Fibroblast of the aortic adventitia (primary cell): ENCODE measurements around the gene SERPINA6. TPM values are rescaled to one million over a fixed set of nuclear protein-coding genes. Genes with fewer than 3 reads are reported as not detected.

Source experiments
- DNase-seq: peaks from one replicate; pipeline ENCODE4 v3.0.0-alpha.2; 2010; ENCODE audit warnings: low read depth
- H3K4me3 ChIP-seq: 2 replicates; pipeline ENCODE4 v1.5.1; 2011; ENCODE audit warnings: low read depth, mild to moderate bottlenecking, control low read depth, low read length, moderate library complexity
- CTCF ChIP-seq: IDR thresholded peaks from 2 replicates; pipeline ENCODE4 v1.5.1; 2011; ENCODE audit warnings: mild to moderate bottlenecking, low read length, control low read depth, inconsistent platforms; ENCODE audit not compliant: insufficient read depth
- total RNA-seq: library from RNA; depleted of rRNA; stranded (reverse); fragments of >200 nt; gene quantifications from 2 replicates; pipeline ENCODE4 v1.2.3, GENCODE V29; 2012; ENCODE audit warnings: low replicate concordance

SERPINA6 gene
- total RNA-seq, 1 donor: not detected

DNA sequence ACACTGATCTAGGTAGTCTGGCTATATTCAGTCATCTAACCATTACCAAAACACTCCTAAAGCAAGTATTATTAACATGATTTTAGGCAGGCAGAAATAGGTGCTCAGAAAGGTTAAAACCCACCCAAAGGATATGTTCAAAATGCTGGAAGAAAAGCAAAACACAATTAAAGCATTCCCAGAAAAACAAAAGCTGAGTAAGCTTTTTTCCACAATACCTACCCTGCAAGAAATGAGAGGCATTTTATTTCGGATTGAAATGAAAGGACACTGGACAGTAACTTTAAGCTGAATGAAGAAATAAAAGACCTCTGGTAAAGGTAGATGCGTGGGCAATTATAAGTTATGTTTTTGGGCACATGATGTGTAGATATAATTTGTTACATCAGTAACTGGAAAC lies 8.2 kb downstream of the SERPINA6 start:
- TF ChIP-seq CTCF: no peak
- H3K4me3 ChIP-seq: no peak overlapping the region
- no peak for DNase-seq

- H3K4me3 ChIP-seq: no peak overlapping the region
- TF ChIP-seq CTCF: no peak
- peak; percentile 84 for DNase-seq
Observed at GRCh38 chr14:94313991-94314655, 9.0 kb downstream of the SERPINA6 start.

GRCh38 chr14:94312481-94313246 lies 10.5 kb downstream of the SERPINA6 start:
- DNase-seq: no peak
- no peak overlapping the region for H3K4me3 ChIP-seq
- no peak for TF ChIP-seq CTCF

DNA sequence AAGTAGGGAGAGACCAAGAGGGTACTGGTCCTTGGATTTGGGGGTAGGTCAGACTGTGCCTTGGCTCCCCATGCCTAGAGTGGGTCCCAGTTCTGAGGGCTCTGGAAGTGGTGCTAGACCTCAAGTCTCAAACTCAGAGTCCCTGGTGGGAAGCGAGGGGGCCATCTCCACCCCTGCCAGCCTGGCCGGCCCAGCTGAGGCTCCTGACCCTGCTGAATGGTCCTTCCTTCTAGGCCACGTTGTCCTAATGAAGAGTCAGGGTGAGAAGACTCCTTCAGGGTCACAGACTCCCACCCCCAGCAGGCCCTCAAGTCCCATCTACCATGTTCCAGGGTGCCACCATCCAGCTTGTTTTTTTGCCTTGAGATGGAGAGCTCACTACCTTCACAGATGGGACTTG lies 12.9 kb downstream of the SERPINA6 start:
- no peak for TF ChIP-seq CTCF
- no peak overlapping the region for H3K4me3 ChIP-seq
- no peak for DNase-seq

DNA sequence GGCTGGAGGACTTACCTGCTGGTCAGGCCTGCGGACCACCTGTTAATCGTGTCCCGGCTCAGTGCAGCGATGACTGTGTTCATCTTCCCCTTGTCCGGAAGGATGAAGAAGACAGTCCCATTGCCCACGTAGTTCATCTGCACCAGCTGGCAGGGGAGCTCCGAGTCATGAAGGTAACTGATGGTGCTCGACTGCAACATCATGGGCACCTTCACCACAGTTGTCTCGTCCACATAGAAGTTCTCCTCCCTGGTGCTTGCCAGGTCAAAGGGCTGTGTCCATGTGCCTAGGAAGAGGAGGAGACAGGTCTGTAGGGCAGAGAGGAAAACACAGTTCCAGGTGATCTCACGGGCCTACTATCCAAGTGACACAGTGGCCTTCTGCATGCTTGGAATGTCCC lies 13.4 kb downstream of the SERPINA6 start:
- TF ChIP-seq CTCF: no peak
- no peak overlapping the region for H3K4me3 ChIP-seq
- no peak for DNase-seq

DNA sequence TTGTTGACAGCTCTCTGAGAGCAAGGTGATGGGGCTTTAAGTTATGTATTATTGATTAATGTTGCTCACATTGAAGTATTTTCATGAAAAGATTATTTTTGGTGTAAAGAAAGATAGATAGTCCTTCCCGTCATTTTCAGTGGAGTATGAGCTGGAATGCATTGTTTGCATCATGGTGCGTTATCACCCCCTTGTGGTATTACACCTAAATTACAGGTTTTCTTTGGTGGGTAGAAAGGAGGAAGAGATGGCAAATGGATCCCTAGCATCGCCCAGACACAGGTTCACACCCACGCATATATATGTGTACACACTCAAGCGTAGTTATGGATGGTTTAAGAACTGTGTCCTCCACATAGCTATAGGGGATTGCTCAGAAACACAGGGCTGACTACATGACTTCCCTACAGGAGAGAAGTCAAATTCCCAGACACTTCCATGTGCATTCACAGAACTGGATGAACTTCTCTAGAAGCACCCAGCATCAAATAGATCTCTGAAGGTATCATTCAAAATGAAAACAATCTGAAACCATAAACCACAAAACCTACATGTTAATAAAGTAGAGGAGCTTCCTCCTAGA lies 15.6 kb downstream of the SERPINA6 start:
- DNase-seq: no peak
- H3K4me3 ChIP-seq: no peak overlapping the region
- peak; percentile 17 for TF ChIP-seq CTCF
